ENCODE results near the gene TLE2.

TLE2 gene

GRCh38 chr19:3029065-3029923 is at the start of gene TLE2:
Gene TLE2, minus strand, starts transcription at chr19:3029280. Its CDS starts 376 bp downstream, at chr19:3028904.
- no peak for DNase-seq (ENCODE audit: low read depth in 3 of 3)

DNA sequence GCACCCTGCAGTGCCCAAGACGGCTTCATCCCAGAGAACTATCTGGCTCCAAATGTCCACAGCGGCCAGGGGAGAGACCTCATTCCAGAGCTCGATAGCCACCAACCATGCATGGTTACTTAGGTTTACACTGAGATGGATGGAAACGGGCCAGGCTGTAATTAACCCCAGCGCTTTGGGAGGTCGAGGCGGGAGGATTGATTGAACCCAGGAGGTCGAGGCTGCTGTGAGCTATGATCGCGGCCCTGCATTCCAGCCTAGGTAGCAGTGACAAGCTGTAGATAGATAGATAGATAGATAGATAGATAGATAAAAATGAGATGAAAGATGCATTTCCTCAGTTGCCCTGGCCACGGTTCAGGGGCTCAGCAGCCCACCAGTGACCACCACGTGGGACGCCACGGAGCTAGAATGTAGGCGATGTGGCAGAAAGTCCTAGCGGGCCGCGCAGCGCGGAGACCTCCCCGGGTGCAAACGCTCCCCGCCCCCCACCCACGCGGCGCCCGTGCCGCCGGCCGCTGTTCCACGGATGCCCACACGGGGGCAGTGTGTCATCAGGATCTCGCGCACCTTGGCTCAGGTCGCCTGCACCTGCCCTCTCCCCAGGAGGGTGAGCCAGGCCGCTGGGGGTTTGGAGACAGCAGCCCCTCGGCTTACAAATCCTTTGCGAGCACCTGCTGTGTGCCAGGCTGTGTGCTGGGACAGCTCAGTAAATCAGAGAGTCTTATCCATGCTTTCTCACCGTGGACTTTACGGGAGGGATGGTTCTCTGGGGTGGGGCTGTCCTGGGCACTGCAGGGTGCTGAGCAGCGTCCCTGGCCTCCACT is 46.7 kb upstream of the TLE2 start:
- peak; percentile 47 to 65 (median 64) for DNase-seq (ENCODE audit: low read depth in 3 of 3)

DNA sequence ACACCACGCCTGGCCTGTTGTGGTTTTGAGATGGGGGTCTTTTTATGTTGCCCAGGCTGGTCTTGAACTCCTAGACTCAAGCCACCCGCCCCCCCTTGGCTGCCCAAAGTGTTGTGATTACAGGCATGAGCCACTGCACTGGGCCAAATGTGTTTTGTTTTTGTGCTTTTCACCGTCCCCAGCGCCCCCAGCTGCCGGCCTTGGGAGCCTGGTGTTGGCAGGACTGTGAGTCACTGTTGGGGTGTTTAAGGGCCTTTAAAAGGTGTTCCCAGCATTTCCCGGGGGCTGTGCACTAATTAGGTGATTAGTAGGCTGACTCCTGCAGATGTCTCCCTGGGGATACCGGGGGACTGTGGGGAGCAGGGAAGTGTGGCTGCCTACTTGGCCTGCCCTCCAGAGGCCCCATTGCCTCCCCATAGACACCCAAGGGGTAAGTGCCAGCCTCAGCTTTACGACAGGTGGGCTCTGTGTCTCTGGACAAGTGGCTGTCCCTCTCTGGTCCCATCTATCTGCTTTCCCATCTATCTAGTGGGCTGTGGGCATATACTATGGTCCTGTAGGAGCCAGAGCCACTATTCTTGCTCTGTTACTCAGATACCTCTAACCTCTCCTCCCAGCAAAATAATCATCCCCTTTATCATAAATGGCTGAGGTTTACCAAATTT is 45.0 kb upstream of the TLE2 start:
- DNase-seq (ENCODE audit: low read depth in 3 of 3): no peak

DNA sequence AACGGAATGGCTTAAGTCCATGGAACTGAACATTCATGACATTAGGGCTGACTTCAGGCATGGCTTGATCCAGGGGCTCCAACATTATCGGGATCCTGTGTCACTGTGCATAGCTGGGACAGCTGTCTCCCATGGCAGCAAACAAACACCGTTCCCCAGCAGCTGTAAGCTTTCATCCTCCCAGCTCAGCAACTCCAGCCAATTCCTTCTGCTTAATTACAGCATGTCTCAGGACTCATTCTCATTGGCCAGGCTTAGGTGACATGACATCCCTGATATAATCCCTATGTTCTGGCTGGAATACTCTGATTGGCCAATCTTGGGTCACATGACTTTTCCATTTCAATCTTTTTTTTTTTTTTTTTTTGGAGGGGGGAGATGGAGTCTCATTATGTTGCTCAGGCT is 44.1 kb upstream of the TLE2 start:
- DNase-seq (ENCODE audit: low read depth in 3 of 3): no peak

DNA sequence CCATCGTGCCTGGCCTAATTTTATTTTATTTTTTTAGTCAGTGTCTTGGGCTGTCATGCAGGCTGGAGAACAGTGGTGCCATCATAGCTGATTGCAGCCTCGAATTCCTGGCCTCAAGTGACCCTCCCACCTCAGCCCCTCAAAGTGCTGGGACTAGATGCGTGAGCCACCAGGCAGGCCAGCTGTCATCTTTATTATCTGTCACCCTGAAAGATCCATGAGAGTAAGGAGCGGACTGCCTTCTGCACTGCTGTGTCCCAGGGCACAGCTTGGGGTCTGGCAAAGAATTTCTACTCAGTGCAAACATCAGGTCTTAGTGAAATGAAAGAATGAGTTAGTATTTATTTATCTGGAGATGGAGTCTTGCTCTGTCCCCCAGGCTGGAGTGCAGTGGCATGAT is 42.7 kb upstream of the TLE2 start:
- DNase-seq (ENCODE audit: low read depth in 3 of 3): no peak

DNA sequence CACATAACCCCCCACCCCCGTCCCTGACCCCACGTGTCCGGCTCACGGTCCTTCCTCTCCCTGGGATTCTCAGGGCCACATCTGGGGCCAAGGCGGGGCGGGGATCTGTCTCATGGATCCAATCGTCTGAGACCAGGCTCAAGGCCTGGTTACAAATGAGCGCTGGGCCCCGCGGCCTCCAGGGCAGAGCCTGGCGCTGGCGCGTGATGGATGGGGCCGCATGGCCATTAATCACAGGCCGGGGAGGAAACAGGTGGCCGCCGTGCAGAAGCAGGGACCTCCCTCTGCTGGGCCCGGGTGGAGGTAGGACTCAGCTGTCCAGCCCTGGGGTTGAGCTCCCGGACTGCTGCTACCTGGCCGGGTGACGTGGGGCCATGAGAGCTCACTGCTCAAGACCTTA is 39.0 kb upstream of the TLE2 start:
- DNase-seq (ENCODE audit: low read depth in 3 of 3): no peak

DNA sequence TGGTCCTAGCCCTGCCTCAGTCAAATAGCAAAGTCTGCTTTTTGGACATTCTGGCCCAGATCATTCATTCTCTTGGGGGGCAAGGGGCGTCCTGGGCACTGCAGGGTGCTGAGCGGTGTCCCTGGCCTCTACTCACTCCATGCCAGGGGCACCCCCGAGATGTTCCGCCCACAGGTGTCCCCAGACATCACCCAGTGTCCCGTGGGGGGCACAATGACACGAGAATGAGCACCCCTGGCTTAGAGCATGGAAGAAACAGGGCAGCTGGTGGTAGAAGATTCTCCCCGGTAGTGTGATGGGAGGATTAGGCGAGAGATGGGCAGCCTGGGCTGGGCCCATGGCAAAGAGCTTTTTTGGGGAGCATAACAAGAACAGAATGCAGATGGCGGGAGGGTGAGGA is 38.5 kb upstream of the TLE2 start:
- no peak for DNase-seq (ENCODE audit: low read depth in 3 of 3)

- no peak for DNase-seq (ENCODE audit: low read depth in 3 of 3)
Observed at GRCh38 chr19:3066482-3067049, 37.5 kb upstream of the TLE2 start.

GRCh38 chr19:3065675-3066357 is 36.7 kb upstream of the TLE2 start:
- no peak for DNase-seq (ENCODE audit: low read depth in 3 of 3)

- DNase-seq (ENCODE audit: low read depth in 3 of 3): no peak
Observed at GRCh38 chr19:3064011-3064330, 34.9 kb upstream of the TLE2 start.

DNA sequence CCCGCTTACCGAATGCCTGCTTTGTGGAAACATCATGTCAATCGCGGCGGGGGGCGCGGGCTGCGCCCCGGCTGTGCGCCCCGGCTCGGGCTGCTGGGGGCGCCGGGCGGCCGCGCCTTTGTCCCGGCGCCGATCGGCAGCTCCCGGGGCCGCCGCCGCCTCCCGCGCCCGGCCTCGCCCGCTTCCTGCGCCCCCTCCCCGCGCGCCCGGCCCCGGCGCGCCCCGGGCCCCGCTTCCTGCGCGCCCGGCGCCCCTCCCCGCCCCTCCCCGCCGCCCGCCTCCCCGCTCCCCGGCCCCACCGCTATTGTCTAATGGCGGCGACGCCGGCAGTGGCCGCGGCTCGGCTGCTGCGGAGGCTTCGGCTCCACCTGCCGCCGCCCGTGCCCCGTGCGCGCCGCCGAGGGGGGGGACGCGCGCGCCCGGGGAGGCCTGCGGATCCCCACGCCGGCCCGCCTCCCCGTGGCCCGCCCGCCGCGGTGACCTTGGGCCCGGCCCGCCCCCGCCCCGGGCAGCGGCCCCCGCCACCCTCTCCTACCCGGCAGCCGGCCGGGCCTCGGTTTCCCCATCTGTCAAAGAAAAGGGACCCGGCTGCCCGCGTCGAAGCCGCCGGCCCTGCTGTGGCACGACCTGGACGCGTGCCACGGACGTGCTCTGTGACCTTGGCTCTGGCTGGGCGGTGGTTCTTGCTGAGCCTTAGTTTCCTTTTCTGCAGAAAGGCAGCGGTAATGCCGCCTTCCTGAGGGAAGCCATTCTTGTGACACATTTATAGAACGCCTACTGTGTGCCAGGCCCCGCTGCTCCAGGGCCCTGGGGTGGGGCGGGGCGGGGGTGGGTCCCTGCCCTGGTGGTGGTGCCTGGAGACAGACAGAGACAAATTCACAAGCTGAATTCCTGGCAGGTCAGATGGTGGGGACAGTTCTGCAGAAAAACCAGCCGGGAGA is 33.4 kb upstream of the TLE2 start, which contains the start of gene TLE5:
TLE5 (minus strand) TSS at position 331 of the 941 bp plus-strand sequence; CDS start at position 36, 295 bp downstream.
- peak; percentile 46 to 61 (median 46) for DNase-seq (ENCODE audit: low read depth in 3 of 3)

- DNase-seq (ENCODE audit: low read depth in 3 of 3): peak in 1 of 3 donors; percentile 36
Observed at GRCh38 chr19:3061182-3062161, 32.4 kb upstream of the TLE2 start.

- no peak for DNase-seq (ENCODE audit: low read depth in 3 of 3)
Observed at GRCh38 chr19:3060857-3061181, 31.7 kb upstream of the TLE2 start.

- no peak for DNase-seq (ENCODE audit: low read depth in 3 of 3)
Observed at GRCh38 chr19:3059653-3060052, 30.6 kb upstream of the TLE2 start.

GRCh38 chr19:3058821-3059314 is 29.8 kb upstream of the TLE2 start:
- no peak for DNase-seq (ENCODE audit: low read depth in 3 of 3)

GRCh38 chr19:3058009-3058820 is 29.1 kb upstream of the TLE2 start:
- no peak for DNase-seq (ENCODE audit: low read depth in 3 of 3)

- no peak for DNase-seq (ENCODE audit: low read depth in 3 of 3)
Observed at GRCh38 chr19:3057275-3057714, 28.2 kb upstream of the TLE2 start.
